ENCODE results near the gene PLCB1. TPM values are rescaled to one million over a fixed set of nuclear protein-coding genes. Genes with fewer than 3 reads are reported as not detected.

PLCB1 gene
- total RNA-seq, 1 donor from 2014 or later: 37.4 TPM

DNA sequence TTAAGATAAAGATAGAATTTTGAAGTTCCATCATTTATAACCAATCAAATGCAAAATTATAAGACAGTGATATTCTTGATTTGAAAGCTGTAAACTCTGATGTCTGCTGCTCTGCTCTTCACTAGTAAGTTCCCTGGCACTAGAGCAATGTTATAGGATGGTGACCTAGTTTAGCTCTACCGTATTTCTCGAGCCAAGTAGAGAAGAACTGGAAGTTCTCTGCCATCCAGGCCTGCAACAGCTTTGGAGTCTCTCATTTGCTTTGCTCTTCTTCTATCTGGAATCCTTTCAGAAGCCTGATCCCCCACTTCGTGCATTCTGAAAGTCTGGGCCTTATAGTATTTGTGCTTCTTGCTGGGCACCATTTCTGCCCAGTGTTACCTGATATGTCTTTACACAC, 100.3 kb downstream of the PLCB1 start:
- peaks cover 1% of the 10 kb centered on the region for H3K27me3 Mint-ChIP-seq (ENCODE audit: unreplicated experiment)
- peaks cover 14% of the 10 kb centered on the region for H3K4me1 Mint-ChIP-seq (ENCODE audit: low read depth, unreplicated experiment)
- no peak for DNase-seq
- H3K9me3 Mint-ChIP-seq (ENCODE audit: unreplicated experiment): no peaks in the 10 kb centered on the region
- TF ChIP-seq, protein P1, sequence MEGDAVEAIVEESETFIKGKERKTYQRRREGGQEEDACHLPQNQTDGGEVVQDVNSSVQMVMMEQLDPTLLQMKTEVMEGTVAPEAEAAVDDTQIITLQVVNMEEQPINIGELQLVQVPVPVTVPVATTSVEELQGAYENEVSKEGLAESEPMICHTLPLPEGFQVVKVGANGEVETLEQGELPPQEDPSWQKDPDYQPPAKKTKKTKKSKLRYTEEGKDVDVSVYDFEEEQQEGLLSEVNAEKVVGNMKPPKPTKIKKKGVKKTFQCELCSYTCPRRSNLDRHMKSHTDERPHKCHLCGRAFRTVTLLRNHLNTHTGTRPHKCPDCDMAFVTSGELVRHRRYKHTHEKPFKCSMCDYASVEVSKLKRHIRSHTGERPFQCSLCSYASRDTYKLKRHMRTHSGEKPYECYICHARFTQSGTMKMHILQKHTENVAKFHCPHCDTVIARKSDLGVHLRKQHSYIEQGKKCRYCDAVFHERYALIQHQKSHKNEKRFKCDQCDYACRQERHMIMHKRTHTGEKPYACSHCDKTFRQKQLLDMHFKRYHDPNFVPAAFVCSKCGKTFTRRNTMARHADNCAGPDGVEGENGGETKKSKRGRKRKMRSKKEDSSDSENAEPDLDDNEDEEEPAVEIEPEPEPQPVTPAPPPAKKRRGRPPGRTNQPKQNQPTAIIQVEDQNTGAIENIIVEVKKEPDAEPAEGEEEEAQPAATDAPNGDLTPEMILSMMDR (IDR thresholded peaks at IDR 0.05; ENCODE audit: partially characterized antibody, unreplicated experiment): no peak
- H3K27ac Mint-ChIP-seq (ENCODE audit: unreplicated experiment): no peak overlapping the region
- H3K36me3 Mint-ChIP-seq (ENCODE audit: unreplicated experiment): no peaks in the 10 kb centered on the region
- no peak overlapping the region for H3K4me3 Mint-ChIP-seq (ENCODE audit: unreplicated experiment)

DNA sequence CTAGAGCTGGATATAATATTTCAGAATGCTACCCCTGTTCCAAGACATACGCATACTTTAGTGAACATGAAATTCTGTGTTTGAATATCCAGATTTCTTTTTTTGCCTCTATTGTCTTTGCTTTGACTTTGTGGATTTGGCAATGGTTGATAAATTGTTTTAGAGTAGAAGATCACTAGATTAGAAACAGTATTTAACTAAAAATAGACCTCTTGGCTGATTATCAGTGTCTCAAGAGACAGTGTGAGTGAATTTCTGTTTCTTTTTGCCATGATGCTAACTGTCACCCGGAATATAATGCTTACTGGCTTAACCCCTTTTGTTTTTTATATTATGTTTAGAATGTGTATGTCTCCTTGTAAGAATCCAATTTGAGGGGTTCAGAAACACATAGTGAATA, 102.5 kb downstream of the PLCB1 start:
- H3K27ac Mint-ChIP-seq (ENCODE audit: unreplicated experiment): no peak overlapping the region
- H3K27me3 Mint-ChIP-seq (ENCODE audit: unreplicated experiment): no peaks in the 10 kb centered on the region

DNA sequence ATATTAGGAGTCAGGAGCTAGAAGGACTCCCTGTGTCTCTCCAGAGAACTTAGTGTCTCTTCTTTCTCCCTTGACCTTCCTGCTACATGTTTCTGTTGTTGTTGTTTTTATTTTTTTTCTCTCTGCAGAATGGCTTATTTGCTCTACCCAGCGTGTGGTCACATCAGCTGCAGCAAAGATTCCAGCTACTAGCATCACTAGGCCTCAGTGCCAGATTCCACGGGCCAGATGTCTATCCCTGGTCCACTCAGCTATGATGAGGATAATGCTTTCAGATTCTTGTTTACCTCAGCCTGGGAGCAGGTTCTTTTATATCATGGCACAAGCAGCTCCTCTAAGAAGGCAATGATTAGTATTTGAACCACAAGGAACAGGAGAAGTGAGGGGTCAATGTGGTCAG, 110.0 kb downstream of the PLCB1 start:
- DNase-seq: no peak
- H3K27me3 Mint-ChIP-seq (ENCODE audit: unreplicated experiment): no peaks in the 10 kb centered on the region
- H3K4me1 Mint-ChIP-seq (ENCODE audit: low read depth, unreplicated experiment): peaks cover 4% of the 10 kb centered on the region
- no peak overlapping the region for H3K4me3 Mint-ChIP-seq (ENCODE audit: unreplicated experiment)
- no peak overlapping the region for H3K27ac Mint-ChIP-seq (ENCODE audit: unreplicated experiment)
- no peaks in the 10 kb centered on the region for H3K36me3 Mint-ChIP-seq (ENCODE audit: unreplicated experiment)
- TF ChIP-seq, protein P1 (IDR thresholded peaks at IDR 0.05; ENCODE audit: partially characterized antibody, unreplicated experiment): no peak
- H3K9me3 Mint-ChIP-seq (ENCODE audit: unreplicated experiment): no peaks in the 10 kb centered on the region

More for the DNA sequence above, 102.5 kb downstream of the PLCB1 start:
- peaks cover 14% of the 10 kb centered on the region for H3K4me1 Mint-ChIP-seq (ENCODE audit: low read depth, unreplicated experiment)
- H3K4me3 Mint-ChIP-seq (ENCODE audit: unreplicated experiment): peak overlapping the region; percentile 30
- H3K36me3 Mint-ChIP-seq (ENCODE audit: unreplicated experiment): no peaks in the 10 kb centered on the region
- TF ChIP-seq, protein P1 (IDR thresholded peaks at IDR 0.05; ENCODE audit: partially characterized antibody, unreplicated experiment): no peak
- no peaks in the 10 kb centered on the region for H3K9me3 Mint-ChIP-seq (ENCODE audit: unreplicated experiment)
- DNase-seq: no peak

DNA sequence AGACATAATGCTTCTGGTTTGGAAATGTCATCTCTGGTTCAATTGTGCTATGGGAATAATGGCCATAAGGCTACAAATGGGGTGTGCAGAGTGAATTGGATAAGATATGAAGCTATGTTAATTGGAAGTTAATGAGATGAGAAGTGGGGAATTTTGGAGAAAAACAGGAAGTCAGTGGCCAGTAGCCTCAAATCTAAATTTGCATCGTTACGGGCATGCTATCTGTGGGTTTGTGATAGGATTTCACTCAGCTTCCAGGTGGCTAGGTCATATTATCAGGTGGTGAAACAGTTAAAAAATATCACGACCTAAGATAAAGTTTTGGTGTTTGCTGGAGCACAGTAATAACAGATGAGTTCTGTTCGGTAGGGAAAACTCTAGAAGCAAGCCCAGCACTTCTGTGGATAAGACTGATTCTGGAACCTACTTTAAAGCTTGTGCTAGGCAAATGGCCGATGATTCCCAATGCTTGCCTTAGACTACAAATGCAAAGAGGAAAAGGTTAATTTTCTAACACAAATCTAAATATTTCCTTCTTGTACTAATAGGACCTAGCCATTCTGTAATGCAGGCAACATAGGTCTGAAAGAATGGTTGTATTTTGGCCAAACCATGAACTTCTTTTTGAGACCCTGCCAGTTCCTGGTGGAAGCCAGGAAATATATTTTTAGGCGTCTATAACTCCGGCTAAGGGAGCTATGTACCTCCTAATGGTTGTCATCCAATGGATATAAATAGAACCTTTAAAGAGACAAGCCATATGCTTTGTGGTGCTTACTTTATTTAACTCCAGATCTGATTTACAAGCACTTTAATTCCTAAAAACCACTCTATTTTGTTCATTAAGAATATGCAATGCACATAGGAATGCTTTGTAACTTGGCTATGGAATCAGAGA, 111.0 kb downstream of the PLCB1 start:
- no peaks in the 10 kb centered on the region for H3K36me3 Mint-ChIP-seq (ENCODE audit: unreplicated experiment)
- DNase-seq: no peak
- no peak overlapping the region for H3K27ac Mint-ChIP-seq (ENCODE audit: unreplicated experiment)
- no peaks in the 10 kb centered on the region for H3K9me3 Mint-ChIP-seq (ENCODE audit: unreplicated experiment)
- no peak overlapping the region for H3K4me3 Mint-ChIP-seq (ENCODE audit: unreplicated experiment)
- TF ChIP-seq, protein P1 (IDR thresholded peaks at IDR 0.05; ENCODE audit: partially characterized antibody, unreplicated experiment): no peak
- no peaks in the 10 kb centered on the region for H3K27me3 Mint-ChIP-seq (ENCODE audit: unreplicated experiment)
- H3K4me1 Mint-ChIP-seq (ENCODE audit: low read depth, unreplicated experiment): peaks cover 4% of the 10 kb centered on the region

DNA sequence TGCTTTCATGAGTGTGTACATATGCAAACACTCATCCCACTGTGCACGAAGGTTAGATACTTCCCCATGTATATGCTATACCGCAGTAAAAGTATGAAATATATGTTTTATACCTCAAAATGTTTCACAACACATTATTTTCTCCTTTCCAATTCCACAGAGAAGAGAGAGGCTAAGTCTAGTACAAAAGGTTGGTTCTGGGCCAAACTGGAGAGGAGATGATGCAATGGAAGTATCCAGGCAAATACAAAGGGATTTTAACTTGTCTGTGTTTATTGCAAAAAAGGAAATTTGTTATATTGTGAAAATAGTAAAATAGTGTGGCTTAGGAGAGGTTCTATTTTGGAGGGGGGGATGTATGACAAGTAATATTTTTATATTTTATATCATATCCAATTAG, 112.6 kb downstream of the PLCB1 start:
- no peak for DNase-seq
- H3K4me1 Mint-ChIP-seq (ENCODE audit: low read depth, unreplicated experiment): peaks cover 6% of the 10 kb centered on the region
- TF ChIP-seq, protein P1 (IDR thresholded peaks at IDR 0.05; ENCODE audit: partially characterized antibody, unreplicated experiment): no peak

More for the DNA sequence above, 112.6 kb downstream of the PLCB1 start:
- Mint-ChIP-seq H3K27me3 (ENCODE audit: unreplicated experiment) (no peaks in the 10 kb centered on the region), H3K9me3 (ENCODE audit: unreplicated experiment) (no peaks in the 10 kb centered on the region), H3K27ac (ENCODE audit: unreplicated experiment) (no peak overlapping the region), H3K36me3 (ENCODE audit: unreplicated experiment) (no peaks in the 10 kb centered on the region), H3K4me3 (ENCODE audit: unreplicated experiment) (no peak overlapping the region)
